GM18907 (cell line): Measurements from ENCODE around the gene TXNL4A.
"Not testable (repeated sequence)": the region's sequence is repeated elsewhere in the genome, so short reads cannot be mapped to it uniquely, and the experiment has no call there.

Experiments used
- ATAC-seq: cut with Tn5 transposase; IDR thresholded peaks from one replicate; pipeline ENCODE4 v1.9.1; 2021; ENCODE audit warnings: mild to moderate bottlenecking, moderate library complexity; ENCODE audit not compliant: unreplicated experiment

The TXNL4A gene

DNA sequence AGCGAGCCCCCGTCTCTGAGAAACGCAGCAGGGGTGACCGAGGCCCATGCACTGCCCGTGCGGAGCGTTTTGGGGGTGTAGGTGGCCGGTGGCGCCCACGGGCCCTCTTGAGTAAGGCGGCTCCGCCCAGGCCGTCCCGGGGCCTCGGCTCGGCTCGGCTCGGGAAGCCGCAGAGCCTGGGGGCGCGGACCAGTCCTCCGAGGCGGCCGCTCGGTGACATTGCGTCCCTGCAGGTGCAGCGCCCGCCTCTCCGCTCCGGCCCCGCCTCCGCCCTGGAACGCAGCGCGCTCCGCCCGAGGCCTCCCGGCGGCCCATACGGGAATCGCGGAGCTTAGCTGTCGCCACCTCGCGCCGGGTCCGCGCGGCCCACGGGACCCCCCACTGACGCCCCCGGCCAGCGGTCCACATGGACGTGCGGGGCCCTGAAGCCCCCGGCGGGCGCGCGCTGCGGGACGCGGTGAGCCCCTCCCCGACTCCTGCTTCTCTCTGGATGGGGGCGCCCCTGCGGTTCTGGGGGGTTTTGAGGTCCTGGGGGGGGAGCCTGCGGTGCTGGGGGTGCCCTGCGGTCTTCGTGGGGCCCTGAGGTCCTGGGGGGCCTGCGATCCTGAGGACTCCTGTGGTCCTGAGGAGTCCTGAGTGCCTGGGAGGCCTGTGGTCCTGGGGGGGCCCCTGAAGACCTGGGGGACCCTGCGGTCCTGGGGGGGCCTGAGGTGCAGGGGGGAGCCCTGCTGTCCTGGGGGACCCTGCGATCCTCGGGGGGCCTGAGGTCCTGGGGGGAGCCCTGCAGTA, 23.8 kb downstream of the TXNL4A start, which contains the start of gene HSBP1L1:
TSS of gene HSBP1L1 (plus strand) at position 314 of the 789 bp plus-strand sequence. CDS start at position 407, 93 bp downstream.
- peak; percentile 67 for ATAC-seq

DNA sequence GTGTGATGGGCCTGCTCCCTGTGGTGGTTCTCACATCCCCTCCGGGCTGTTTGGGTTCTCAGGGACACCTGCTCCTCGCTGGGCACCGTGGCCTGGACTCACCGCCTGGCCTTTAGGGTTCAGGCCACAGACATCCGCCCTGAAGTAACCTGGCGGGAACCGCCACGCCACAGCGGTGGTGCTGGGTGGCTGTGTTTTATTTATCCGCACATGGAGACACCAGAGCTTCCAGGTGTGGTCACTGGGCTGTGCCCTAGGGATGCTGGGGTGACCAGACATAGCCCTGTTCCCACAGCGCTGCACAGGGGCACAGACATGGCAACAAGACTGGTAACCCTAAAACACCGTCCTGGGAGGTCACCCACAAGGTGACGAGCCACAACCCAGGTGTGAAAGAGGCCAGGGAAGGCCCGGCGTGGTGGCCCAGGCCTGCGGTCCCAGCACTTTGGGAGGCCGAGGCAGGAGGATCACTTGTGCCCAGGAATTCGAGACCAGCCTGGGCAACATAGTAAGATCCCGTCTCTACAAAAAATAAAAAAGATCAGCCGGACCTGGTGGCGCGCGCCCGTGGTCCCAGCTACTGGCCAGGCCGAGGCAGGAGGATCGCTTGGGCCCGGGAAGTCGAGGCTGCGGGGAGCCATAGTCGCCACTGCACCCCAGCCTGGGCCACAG, 24.6 kb downstream of the TXNL4A start:
- ATAC-seq: no peak

DNA sequence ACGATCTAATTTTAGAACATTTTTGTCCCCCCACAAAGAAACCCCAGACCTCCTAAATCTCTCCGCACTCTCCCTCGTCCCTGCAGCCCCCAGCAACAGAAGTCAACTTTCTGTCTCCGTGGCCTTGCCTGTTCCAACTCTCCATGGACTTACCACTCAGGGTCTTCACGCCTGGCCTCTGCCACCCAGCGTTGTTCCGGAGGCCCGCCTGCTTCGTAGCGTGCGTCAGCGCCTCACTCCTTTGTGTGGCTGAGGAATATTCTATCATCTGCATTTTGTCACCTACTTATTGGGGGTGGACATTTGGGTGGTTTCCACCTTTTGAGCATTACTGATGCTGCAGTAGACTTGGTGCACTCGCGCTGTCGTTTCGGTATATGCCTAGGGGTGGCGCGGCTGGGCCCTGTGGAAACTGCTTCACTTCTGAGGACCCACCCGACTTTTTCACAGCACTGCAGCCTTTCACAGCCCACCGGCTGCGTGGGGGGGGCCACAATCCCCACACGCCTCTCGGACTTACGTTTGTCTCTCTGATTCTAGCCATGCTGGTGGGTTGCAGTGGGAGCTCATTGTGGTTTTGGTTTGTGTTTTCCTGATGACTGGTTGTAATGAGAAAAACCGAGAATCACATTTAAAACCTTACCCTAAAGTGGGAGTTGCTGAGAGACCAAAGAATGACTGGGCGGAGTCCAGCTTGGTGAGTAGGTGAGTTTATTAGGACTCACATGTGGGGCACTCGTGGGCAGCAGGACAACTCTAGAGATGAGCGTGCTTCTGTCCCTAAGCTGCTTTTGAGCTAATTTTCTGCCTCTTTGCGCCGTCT, 25.3 kb downstream of the TXNL4A start:
- ATAC-seq: peak; percentile 68

DNA sequence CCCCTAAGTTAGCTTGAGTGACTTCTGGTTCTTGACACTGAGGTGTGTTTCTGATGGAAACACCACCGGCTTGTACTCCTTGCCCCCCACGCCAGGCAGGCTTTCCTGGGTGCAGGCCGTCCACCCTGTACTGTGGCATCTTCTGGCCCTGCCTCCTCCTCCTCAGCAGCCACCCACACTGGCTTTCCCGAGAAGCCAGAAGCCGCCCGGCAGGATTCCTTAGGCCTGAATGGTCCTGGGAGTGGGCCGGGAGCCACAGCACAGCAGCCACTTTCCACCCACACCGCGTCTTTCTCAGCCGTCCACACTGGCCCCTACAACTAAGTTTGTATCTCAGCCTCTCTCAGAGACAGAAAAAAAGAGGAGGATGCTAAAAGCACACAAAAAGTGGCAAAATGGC, 26.1 kb downstream of the TXNL4A start:
- no peak for ATAC-seq

DNA sequence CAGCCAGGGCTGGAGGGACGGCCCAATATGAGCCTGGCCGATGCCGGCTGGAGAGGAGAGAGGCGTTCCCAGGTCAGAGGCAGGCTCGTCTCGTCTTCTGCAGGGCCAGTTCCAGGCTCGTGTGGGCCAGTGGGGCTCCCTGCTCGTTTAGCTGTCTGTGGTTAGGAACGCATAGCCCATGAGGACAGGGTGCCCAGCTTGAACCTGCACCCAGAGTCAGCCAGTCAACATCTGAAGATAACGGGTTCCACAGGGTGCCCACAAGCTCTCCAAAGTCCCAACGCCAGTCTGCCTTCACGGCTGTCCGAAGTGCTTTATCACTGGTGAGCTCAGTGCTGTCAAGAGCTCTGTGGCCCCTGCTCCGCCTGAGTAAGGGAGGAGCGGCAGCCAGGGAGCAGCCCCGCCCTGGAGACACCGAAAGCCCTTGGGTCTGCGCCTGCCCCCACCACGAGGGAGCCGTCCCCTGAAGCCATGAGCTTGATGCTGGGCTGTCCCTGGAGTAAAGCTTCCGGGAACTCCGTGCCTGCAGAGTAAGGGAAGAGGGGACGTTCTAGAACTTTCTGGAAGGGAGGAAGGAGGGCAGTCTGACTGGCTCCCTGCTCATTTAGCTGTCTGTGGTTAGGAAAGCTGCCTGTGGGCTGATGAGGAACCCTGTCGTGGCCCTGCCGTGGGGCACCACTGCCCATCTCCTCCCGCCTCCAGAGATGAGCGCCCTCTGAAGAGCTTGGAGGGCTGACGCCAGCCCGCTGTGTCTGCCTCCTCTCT, 26.7 kb downstream of the TXNL4A start:
- ATAC-seq: no peak

DNA sequence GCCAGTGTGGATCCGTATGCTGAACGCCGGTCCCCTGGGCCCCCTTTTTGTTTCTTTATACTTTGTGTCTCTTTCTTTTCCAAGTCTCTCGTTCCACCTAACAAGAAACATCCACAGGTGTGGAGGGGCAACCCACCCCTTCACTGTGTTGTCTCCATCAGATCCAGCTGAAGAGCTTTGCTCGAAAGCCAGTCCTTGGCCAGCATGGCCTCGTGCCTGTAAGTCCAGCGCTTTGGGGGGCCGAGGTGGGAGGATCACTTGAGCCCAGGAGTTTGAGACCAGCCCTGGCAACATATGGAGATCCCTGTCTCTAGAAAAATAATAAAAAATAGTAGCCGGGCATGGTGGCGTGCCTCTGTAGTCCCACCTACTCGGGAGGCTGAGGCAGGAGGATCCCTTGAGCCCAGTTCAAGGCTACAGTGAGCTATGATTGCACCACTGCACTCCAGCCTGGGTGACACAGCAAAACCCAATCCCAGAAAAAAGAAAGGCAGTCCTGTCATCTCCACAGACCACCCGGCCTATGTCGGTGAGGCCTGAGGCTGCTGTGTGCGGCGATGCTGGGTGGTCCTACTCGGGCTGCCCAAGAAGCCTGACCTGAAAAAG, 27.3 kb downstream of the TXNL4A start:
- ATAC-seq: no peak

DNA sequence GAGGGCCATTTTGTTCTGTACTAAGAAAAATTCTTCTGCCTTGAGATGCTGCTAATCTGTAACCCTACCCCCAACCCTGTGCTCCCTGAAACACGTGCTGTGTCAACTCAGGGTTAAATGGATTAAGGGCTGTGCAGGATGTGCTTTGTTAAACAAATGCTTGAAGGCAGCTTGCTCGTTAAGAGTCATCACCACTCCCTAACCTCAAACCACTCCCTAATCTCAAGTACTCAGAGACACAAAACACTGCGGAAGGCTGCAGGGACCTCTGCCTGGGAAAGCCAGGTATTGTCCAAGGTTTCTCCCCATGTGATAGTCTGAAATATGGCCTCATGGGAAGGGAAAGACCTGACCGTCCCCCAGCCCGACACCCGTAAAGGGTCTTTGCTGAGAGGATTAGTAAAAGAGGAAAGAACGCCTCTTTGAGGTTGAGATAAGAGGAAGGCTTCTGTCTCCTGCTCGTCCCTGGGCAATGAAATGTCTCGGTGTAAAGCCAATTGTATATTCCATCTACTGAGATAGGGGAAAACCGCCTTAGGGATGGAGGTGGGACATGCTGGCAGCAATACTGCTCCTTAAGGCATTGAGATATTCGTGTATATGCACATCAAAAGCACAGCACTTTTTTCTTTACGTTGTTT, 28.1 kb downstream of the TXNL4A start:
- not testable (repeated sequence) for ATAC-seq

DNA sequence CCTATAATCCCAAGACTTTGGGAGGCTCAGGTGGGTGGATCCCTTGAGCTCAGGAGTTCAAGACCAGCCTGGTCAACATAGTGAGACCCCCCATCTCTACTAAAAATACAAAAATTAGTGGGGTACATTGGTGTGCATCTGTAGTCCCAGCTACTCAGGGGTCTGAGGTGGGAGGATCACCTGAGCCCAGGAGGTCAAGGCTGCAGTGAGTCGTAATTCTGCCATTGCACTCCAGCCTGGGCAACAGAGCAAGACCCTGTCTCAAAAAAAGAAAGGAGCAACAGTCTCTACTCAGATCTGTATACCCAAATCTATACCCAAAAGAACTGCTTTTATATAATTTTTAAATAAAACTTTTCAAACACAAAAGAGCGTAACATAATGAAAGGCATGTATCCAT, 29.4 kb downstream of the TXNL4A start:
- ATAC-seq: no peak

DNA sequence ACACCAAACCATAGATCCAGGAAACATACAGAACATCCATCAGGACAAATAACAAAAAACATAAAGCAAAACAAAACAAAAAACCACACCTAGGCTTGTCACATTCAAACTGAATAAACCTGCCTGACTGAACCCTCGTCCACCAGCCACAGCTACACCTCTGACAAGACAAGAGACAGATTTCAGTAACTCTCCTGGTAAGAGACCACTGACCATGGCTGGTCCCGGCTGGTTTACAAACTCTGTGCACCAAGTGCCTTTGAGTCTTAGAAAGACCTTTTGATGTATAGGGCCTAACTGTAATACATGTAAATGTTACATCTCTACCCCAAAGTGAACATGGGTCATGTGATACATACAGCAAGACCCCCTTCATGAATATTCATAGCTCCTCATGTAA, 32.1 kb downstream of the TXNL4A start:
- no peak for ATAC-seq

DNA sequence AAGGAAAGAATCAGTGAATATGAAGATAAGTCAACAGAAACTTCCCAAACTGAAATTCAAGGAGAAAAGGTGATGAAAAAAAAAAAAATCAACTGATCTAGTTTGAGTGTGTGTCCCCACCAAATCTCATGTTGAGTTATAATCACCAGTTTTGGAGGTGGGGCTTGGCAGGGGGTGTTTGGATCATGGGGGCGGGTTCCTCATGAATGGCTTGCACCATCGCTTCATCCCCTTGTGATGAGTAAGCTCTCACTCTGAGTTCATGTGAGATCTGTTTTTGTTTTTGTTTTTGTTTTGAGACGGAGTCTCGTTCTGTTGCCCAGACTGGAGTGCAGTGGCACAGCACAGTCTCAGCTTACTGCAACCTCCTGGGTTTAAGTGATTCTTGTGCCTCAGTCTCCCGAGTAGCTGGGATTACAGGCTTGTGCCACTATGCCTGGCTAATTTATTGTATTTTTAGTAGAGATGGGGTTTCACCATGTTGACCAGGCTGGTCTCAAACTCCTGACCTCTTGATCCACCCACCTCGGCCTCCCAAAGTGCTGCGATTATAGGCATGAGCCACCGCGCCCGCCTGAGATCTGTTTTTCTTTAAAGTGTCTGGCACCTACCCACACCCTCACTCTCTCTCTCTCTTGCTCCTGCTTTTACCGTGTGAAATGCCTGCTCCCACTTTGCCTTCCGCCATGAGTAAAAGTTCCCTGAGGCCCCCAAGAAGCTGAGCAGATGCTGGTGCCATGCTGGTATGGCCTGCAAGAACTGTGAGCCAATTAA, 32.9 kb downstream of the TXNL4A start:
- ATAC-seq: no peak

DNA sequence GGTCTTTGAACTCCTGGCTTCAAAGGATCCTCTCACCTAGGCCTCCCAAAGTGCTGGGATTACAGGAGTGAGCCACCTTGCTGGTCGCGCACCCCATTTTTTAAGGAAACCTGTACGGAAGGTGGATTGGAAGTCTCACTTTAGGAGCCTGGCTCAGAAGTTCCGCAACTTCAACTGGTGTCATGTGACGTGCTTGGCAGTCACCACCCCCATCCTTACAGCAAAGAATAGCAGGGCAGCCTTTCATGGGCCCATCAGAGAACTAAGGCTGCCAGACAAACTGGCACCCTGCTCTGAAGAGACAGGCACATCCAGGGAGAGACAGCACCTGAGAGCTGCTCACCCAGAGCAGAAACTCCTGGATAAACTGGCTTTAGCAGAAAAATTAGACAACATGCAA, 33.6 kb downstream of the TXNL4A start:
- no peak for ATAC-seq

DNA sequence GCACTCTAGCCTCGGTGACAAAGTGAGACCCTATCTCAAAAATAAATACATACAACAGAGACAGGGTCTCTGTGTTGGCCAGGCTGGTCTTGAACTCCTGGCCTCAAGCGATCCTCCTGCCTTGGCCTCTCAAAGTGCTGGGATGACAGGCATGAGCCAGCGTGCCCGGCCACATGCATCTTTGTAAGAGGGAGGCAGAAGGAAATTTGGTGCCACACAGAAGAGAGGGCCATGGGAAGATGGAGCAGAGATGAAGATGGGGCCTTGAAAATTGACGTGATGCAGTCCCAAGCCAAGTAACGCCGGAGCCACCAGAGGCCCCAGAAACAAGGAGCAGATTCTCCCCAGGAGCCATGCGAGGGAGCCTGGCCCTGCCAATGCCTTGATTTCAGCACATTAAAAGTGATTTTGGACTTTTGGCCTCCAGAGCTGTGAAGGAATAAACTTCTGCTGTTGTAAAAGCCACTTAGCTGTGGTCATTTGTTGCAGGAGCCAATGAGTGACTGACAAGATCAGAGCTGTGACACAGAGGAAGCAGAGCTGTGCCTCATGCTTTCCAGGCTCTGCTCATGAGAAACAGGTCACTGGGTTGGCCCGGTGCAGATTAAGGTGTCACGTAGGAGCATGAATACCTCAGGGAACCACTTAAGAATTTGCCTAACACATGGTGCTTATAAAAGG, 34.3 kb downstream of the TXNL4A start:
- no peak for ATAC-seq

DNA sequence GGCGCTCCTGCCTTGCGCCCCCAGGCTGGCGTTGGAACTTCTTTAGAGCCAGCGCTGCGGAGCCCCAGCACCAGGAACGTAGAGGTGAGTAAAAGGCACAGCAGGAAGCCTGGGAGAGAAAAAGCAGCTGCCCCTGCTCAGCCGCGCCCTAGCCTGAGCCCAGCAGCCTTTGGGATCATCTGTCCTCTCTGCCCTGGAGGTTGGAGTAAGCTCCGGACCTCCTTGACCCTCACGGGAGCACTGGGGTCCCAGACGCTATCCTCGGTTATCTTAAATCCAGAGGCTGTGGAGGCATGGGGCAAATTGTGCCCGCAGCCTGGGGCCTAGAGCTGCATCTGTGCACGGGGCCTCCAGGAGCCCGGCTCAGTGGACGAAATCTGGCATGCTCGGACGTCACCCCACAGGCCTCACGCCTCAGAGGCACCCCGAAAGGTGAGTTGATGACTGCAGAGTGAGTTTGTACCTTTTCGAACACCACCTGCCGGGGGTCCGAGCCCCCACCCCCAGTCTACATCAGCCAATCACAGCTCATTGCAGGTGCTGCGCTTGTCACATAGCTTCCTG, 35.3 kb downstream of the TXNL4A start:
- ATAC-seq: no peak

DNA sequence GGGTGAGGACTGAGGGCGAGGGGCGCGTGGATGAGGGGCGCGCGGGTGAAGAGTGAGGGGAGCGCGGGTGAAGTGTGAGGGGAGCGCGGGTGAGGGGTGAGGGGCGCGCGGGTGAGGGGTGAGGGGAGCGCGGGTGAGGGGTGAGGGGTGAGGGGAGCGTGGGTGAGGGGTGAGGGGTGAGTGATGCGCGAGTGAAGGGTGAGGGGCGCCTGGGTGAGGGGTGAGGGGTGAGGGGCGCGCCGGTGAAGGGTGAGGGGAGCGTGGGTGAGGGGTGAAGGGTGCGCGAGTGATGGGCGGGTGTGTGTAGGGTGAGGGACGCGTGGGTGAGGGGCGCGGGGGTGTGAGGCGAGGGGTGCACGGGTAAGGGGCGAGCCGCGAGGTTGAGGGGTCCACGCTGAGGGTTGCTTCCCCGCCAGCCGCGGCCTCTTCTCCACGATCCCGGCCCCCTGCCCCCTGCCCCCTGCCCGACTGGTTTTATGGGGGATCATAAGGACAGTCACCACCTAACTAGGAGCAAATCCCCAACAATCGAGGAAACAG, 35.8 kb downstream of the TXNL4A start:
- no peak for ATAC-seq

DNA sequence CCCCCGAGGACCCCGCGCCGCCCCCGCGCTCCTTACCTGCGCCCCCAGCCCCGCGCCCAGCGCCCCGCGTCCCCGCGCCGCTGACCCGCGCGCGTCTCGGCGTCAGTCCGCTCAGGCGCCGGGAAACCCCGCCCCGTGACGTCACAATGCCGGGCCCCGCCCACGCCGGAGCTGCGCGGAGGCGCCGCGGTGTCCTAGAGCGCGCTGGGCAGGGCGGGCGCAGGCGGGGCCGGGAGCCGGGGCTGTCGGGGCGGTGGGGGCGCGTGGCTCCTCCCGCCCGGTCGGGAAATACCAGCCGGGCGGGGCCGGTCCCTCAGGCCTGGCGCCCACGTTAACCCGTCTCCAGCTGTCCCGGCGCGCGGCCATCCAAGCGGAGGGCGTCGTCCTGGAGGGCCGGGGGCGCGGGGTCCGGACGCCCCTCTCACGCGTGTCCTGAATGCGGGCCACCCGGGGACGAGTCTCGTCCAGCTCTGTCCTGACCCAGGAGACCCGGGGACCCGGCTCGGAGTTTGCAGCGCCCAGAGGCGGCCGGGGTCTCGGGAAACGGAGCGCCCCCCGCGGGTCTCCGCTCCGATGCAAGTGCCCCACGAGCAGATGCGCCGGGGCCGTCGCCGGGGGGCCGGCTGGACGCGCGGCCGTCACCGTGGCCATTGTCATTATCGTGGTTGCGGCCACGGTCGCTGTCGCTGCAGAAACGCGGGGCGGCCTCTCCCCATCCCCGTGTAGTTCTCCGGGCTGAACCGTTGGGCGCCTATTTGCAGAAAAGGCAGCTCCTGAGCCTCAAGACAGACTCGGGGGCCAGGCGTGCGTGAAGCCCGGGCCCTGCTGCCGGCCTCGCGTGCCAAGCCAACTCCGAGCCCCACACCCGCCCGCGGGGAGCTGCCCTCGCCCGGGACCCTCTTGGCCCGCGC, 36.6 kb downstream of the TXNL4A start, which contains the start of gene SLC66A2:
TSS of gene SLC66A2 (minus strand) at position 109 of the 911 bp plus-strand sequence. CDS start 727 bp downstream, outside the sequence.
- peak; percentile 73 for ATAC-seq

DNA sequence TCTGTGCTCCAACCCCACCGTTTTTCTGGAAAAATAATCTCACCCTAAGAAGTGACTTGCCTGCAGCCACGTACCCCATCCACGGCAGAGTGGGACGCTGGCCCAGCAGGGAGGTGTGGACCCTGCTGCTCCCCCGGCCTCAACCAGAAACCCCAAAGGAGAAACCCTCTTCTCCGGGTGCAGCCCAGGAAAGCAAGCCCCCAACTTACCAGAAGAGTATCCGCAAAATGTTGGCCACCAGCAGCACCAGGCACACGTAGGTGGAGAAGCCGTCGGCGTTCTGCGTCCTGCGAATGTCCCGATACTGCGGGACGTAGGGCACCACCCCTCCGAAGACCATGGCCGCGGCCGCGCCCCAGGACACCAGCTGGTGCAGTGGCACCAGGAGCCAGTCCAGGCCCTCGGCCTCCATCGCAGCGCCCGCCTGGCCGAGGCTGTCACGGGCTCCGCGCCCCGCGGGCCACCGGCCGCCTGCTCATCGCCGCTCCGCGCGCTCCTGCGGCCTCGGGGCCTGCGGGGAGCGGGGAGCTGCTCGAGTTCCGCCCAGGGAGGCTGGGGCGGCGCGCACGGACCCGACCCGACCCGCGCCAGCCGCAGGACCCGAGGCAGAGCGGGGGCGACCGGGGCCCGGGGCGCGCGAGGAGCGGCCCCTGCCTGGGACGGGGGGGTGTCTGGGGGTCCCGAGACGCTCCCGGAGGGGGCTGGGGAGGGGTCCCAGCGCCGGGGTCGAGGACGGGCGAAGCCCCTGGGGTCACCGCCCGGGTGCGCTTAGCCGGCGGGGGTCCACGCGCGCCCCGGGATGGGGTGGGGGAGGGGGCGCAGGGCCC, 37.6 kb downstream of the TXNL4A start:
- peak; percentile 32 for ATAC-seq
